Astrocyte (in vitro differentiated cells and primary cell): ENCODE data around the gene BICDL2.

Experiments
- CTCF ChIP-seq: IDR thresholded peaks from 2 replicates; pipeline ENCODE4 v1.5.1; 2011; ENCODE audit warnings: low read depth, mild to moderate bottlenecking, inconsistent platforms, low read length, moderate library complexity; ENCODE audit not compliant: insufficient read depth
- EZH2 ChIP-seq: IDR thresholded peaks from 2 replicates; pipeline ENCODE4 v1.6.1; 2012; ENCODE audit warnings: mild to moderate bottlenecking, low read length, inconsistent platforms; ENCODE audit not compliant: insufficient read depth

GRCh38 chr16:3063625-3064386, 27.1 kb upstream of the BICDL2 start:
- no peak for TF ChIP-seq CTCF
- no peak for TF ChIP-seq EZH2
